ENCODE measurements around the gene EIF2D. TPM values are rescaled to one million over a fixed set of nuclear protein-coding genes. Genes with fewer than 3 reads are reported as not detected.

EIF2D gene
- total and polyA plus RNA-seq, 4 donors = 14.7 to 30.0 (median 22.1) TPM

GRCh38 chr1:206557636-206558473 is 54.4 kb downstream of the EIF2D start:
- H3K9ac ChIP-seq (ENCODE audit: low read depth in 1 of 2, low read length in 2 of 2) = peak overlapping the region; percentile 26 to 73

More at GRCh38 chr1:206557636-206558473, 54.4 kb downstream of the EIF2D start:
- TF ChIP-seq, protein P1, sequence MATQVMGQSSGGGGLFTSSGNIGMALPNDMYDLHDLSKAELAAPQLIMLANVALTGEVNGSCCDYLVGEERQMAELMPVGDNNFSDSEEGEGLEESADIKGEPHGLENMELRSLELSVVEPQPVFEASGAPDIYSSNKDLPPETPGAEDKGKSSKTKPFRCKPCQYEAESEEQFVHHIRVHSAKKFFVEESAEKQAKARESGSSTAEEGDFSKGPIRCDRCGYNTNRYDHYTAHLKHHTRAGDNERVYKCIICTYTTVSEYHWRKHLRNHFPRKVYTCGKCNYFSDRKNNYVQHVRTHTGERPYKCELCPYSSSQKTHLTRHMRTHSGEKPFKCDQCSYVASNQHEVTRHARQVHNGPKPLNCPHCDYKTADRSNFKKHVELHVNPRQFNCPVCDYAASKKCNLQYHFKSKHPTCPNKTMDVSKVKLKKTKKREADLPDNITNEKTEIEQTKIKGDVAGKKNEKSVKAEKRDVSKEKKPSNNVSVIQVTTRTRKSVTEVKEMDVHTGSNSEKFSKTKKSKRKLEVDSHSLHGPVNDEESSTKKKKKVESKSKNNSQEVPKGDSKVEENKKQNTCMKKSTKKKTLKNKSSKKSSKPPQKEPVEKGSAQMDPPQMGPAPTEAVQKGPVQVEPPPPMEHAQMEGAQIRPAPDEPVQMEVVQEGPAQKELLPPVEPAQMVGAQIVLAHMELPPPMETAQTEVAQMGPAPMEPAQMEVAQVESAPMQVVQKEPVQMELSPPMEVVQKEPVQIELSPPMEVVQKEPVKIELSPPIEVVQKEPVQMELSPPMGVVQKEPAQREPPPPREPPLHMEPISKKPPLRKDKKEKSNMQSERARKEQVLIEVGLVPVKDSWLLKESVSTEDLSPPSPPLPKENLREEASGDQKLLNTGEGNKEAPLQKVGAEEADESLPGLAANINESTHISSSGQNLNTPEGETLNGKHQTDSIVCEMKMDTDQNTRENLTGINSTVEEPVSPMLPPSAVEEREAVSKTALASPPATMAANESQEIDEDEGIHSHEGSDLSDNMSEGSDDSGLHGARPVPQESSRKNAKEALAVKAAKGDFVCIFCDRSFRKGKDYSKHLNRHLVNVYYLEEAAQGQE (IDR thresholded peaks at IDR 0.05) = no peak
- TF ChIP-seq RXRA (IDR thresholded peaks at IDR 0.05) (no peak), MAX (IDR thresholded peaks at IDR 0.05) (no peak), FOXA2 (IDR thresholded peaks at IDR 0.05) (no peak), HNF4G (IDR thresholded peaks at IDR 0.05) (no peak), SP1 (IDR thresholded peaks at IDR 0.05) (no peak), FOXA1 (IDR thresholded peaks at IDR 0.05) (no peak), JUND (IDR thresholded peaks at IDR 0.05) (no peak), YY1 (IDR thresholded peaks at IDR 0.05) (no peak), GABPA (IDR thresholded peaks at IDR 0.05 in 1 of 2, conservative IDR thresholded peaks at IDR 0.05 in 1 of 2) (no peak), TAF1 (conservative IDR thresholded peaks at IDR 0.05) (no peak), CTCF (IDR thresholded peaks at IDR 0.05; ENCODE audit: low read depth, low read length, missing input control) (no peak)
- TF ChIP-seq, protein P2, sequence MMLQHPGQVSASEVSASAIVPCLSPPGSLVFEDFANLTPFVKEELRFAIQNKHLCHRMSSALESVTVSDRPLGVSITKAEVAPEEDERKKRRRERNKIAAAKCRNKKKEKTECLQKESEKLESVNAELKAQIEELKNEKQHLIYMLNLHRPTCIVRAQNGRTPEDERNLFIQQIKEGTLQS (IDR thresholded peaks at IDR 0.05) = no peak
- TF ChIP-seq, protein P3, sequence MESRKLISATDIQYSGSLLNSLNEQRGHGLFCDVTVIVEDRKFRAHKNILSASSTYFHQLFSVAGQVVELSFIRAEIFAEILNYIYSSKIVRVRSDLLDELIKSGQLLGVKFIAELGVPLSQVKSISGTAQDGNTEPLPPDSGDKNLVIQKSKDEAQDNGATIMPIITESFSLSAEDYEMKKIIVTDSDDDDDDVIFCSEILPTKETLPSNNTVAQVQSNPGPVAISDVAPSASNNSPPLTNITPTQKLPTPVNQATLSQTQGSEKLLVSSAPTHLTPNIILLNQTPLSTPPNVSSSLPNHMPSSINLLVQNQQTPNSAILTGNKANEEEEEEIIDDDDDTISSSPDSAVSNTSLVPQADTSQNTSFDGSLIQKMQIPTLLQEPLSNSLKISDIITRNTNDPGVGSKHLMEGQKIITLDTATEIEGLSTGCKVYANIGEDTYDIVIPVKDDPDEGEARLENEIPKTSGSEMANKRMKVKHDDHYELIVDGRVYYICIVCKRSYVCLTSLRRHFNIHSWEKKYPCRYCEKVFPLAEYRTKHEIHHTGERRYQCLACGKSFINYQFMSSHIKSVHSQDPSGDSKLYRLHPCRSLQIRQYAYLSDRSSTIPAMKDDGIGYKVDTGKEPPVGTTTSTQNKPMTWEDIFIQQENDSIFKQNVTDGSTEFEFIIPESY (IDR thresholded peaks at IDR 0.05) = no peak
- peak overlapping the region; percentile 81 to 83 for H3K27ac ChIP-seq (ENCODE audit: low read depth in 1 of 2, low read length in 2 of 2)
- H3K36me3 ChIP-seq (ENCODE audit: control insufficient read depth in 4 of 4, insufficient read depth in 3 of 4, low read depth in 1 of 4, low read length in 3 of 4) = peaks cover 0 to 1% (median 0%) of the 10 kb centered on the region in 4 donors
- H3K27me3 ChIP-seq (ENCODE audit: control insufficient read depth in 4 of 4, insufficient read depth in 4 of 4, low read length in 3 of 4) = no peaks in the 10 kb centered on the region
- no peak for DNase-seq (ENCODE audit: low spot score)
- WGBS = 50% methylated on average over 14 of the region's 14 CpGs
- H3K4me3 ChIP-seq (ENCODE audit: low read depth in 1 of 3, low read length in 3 of 3) = peak overlapping the region; percentile 49 to 58 (median 52)
- H3K9me3 ChIP-seq (ENCODE audit: control insufficient read depth in 4 of 4, low read length in 3 of 4) = no peaks in the 10 kb centered on the region
- peaks cover 22 to 74% (median 52%) of the 10 kb centered on the region in 4 donors for H3K4me1 ChIP-seq (ENCODE audit: control insufficient read depth in 4 of 4, insufficient read depth in 4 of 4, low read length in 3 of 4)
